Pancreas (tissue), 10 donors: ENCODE data around the gene CCDC92B. TPM values are rescaled to one million over a fixed set of nuclear protein-coding genes. Genes with fewer than 3 reads are reported as not detected.

Experiments used
- ATAC-seq, 4 donors: fragments of 200-7000 bp; cut with Tn5 transposase; one replicate each; pipeline versions ENCODE4 v1.8.0 to v1.9.1; 2020; ENCODE audit warnings: mild to moderate bottlenecking in 4 of 4, moderate library complexity in 4 of 4
- DNase-seq, 6 donors: peaks; one replicate each; pipeline ENCODE4 v3.0.0-alpha.2; 2020
- FAIRE-seq: peaks from 2 replicates; lab custom pipeline; 2012; peaks lifted over from hg19 to GRCh38; lab: Jason Lieb, UNC
- H3K27ac ChIP-seq, 4 donors: fragments of 200-600 bp; sonication (generic); 1 replicate in 3 of 4; 2 replicates in 1 of 4; pipeline versions ENCODE4 v1.5.0 to v1.8.0; 2020
- H3K27me3 ChIP-seq, 4 donors: fragments of 200-600 bp; one replicate each; pipeline ENCODE4 v1.8.0; 2021
- H3K36me3 ChIP-seq, 3 donors: fragments of 200-600 bp; sonication (generic) in 1 of 3; one replicate each; pipeline versions ENCODE4 v1.5.0 to v1.8.0; 2020 to 2021
- H3K4me1 ChIP-seq, 3 donors: fragments of 200-600 bp; one replicate each; pipeline ENCODE4 v1.8.0; 2021
- H3K4me3 ChIP-seq, 4 donors: fragments of 200-600 bp; sonication (generic) in 2 of 4; one replicate each; pipeline versions ENCODE4 v1.5.0 to v1.8.0; 2020 to 2021
- H3K9me3 ChIP-seq, 4 donors: fragments of 200-600 bp; one replicate each; pipeline ENCODE4 v1.8.0; 2021
- WGBS, 2 donors: extraction: QIAGEN DNeasy Blood & Tissue Kit; methylation state at CpG; one replicate each; pipeline ENCODE4 v1.1.7; 2013; 5-methylcytosine and 5-hydroxymethylcytosine counted together
- intact Hi-C, 3 donors: fragments of 100-400 bp; cut with DNase I; formaldehyde crosslinking; loops; one replicate each; pipeline versions ENCODE4 v1.11.1 to v1.14.2; 2022
- polyA plus RNA-seq, 2 donors: library from polyadenylated mRNA; stranded (reverse); fragments of 200-250 nt; gene quantifications; one replicate each; pipeline ENCODE4 v1.2.3, GENCODE V29; 2013
- total RNA-seq, 6 donors: library from RNA; stranded (reverse); fragmentation: NEBNext Ultra II Directional in 4 of 6; extraction: Animal tissue kit (Norgen Biotek cat#: 25700) in 4 of 6; gene quantifications; one replicate each; pipeline versions ENCODE4 v1.2.1 to v1.2.4, GENCODE V29; 2021 to 2023
- TF ChIP-seq, protein P1 (sequence below), 4 donors: fragments of 200-600 bp; sonication (generic) in 3 of 4; IDR thresholded peaks; one replicate each; pipeline versions ENCODE4 v1.5.0 to v1.8.0; 2021; ENCODE audit warnings: antibody characterized with exemption in 4 of 4
- donor health status: healthy with polysubstance abuse.
- donor health status: DM: no; HTN: no; CAD: no; lungs with moderate emphysema.
- donor health status: DM: no; HTN: no; CAD: no.
- donor health status: control.
- donor health status: control.
- donor health status: Bipolar disorder and iron deficiency.
- donor health status: DM: yes; HTN: yes; CAD: no.
- donor health status: DM: no; HTN: no; CAD: no.
- donor health status: DM: no; HTN: no; CAD: no.
- donor health status: DM: yes; HTN: yes; CAD: no.

The CCDC92B gene
- total and polyA plus RNA-seq, 8 donors, result 0.19 to 4.6 (median 0.69) TPM

DNA sequence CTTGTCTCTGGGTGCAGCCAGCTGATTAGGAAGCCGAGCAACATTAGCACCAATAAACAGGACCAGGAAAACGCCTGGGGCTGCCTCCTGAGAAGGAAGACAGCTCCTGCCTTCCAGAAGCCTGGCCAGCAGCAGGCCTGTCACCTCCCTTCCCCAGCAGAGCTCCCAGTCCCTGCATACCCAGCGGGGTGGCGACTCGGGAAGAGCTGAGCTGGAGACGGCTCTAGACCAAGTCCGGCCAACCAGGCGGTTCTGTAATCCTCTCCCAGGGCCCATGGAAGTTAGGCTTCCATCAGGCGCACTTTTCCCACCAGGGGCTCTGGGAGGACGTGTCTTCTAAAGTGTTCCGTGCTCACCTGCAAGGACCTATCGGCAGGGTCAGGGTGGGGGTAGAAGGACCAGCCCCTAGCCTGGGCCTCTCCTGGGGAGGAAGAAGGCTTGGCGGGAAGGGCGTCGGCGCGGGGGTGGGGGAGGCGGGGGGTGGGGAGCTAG is 25.9 kb downstream of the CCDC92B start:
- Histone ChIP-seq H3K4me3 (peak overlapping the region in 1 of 4 donors; percentile 14), H3K27me3 (peaks cover 0 to 4% (median 0%) of the 10 kb centered on the region in 4 donors), H3K36me3 (no peaks in the 10 kb centered on the region), H3K9me3 (no peaks in the 10 kb centered on the region), H3K27ac (no peak overlapping the region), H3K4me1 (no peaks in the 10 kb centered on the region)
- ATAC-seq (no peak), DNase-seq (no peak), FAIRE-seq (no peak)
- TF ChIP-seq, protein P1, sequence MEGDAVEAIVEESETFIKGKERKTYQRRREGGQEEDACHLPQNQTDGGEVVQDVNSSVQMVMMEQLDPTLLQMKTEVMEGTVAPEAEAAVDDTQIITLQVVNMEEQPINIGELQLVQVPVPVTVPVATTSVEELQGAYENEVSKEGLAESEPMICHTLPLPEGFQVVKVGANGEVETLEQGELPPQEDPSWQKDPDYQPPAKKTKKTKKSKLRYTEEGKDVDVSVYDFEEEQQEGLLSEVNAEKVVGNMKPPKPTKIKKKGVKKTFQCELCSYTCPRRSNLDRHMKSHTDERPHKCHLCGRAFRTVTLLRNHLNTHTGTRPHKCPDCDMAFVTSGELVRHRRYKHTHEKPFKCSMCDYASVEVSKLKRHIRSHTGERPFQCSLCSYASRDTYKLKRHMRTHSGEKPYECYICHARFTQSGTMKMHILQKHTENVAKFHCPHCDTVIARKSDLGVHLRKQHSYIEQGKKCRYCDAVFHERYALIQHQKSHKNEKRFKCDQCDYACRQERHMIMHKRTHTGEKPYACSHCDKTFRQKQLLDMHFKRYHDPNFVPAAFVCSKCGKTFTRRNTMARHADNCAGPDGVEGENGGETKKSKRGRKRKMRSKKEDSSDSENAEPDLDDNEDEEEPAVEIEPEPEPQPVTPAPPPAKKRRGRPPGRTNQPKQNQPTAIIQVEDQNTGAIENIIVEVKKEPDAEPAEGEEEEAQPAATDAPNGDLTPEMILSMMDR (IDR thresholded peaks at IDR 0.05), result no peak
- 50 to 62% methylated on average over 17 to 18 of the region's 18 CpGs for WGBS, 2 donors
- intact Hi-C loops, result no loop called here

GRCh38 chr17:2722611-2723010 is 26.8 kb downstream of the CCDC92B start:
- H3K36me3 ChIP-seq, result no peaks in the 10 kb centered on the region
- no peak for FAIRE-seq
- no peaks in the 10 kb centered on the region for H3K27me3 ChIP-seq
- intact Hi-C loops, result no loop called here
- H3K4me3 ChIP-seq, result no peak overlapping the region
- no peak for ATAC-seq
- H3K4me1 ChIP-seq, result no peaks in the 10 kb centered on the region
- TF ChIP-seq, protein P1 (IDR thresholded peaks at IDR 0.05), result no peak
- H3K9me3 ChIP-seq, result no peaks in the 10 kb centered on the region
- no peak overlapping the region for H3K27ac ChIP-seq
- no peak for DNase-seq
- 62 to 64% methylated on average over 10 of the region's 10 CpGs for WGBS, 2 donors

DNA sequence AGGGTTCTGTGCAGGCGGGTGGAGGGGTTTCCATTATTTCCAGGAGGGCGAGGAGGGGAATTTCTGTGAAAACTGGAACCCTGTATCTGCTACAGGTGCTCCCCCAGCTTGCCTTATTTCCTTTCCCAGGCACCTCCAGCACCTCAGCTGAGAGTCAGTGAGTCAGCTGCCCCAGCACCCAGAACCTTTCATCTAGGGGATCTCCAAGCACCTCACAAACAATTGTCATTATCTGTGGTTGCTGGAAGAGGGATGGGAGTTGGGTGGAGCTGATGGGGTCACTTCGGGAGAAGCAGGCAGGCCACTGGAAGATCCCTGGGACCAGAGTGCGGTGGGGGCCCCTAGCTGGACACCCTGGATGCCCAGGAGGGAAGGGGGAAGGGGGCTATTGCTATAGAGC is 27.8 kb downstream of the CCDC92B start:
- no peaks in the 10 kb centered on the region for H3K36me3 ChIP-seq
- intact Hi-C loops, result no loop called here
- H3K9me3 ChIP-seq, result no peaks in the 10 kb centered on the region
- H3K4me3 ChIP-seq, result no peak overlapping the region
- FAIRE-seq, result no peak
- H3K4me1 ChIP-seq, result no peaks in the 10 kb centered on the region
- 60 to 73% methylated on average over 4 of the region's 4 CpGs for WGBS, 2 donors
- ATAC-seq, result no peak
- TF ChIP-seq, protein P1 (IDR thresholded peaks at IDR 0.05), result no peak
- H3K27ac ChIP-seq, result no peak overlapping the region
- no peaks in the 10 kb centered on the region for H3K27me3 ChIP-seq
- no peak for DNase-seq

DNA sequence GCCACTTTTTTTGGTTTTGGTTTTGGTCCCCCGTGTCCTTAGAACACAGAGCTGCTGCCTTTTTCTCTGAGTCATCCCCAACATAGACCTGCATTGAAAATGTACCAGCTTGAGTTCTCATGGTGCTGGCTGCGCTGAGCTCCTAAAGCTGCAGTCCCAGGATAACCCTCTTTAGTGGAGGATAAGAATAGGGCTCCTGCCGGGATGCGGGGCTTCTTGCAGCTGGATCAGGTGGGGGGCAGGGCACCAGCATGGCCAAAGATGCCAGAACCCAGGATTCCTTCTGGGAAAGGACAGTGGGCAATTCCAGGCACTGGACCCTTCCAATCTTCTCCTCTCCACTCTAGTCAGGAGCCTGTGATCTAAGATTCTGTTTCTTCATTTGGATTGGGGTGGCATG is 29.6 kb downstream of the CCDC92B start:
- DNase-seq, result no peak
- 66 to 71% methylated on average over 4 of the region's 4 CpGs for WGBS, 2 donors
- no peak overlapping the region for H3K27ac ChIP-seq
- no peak overlapping the region for H3K4me3 ChIP-seq
- no peaks in the 10 kb centered on the region for H3K4me1 ChIP-seq
- no peaks in the 10 kb centered on the region for H3K36me3 ChIP-seq
- FAIRE-seq, result no peak
- intact Hi-C loops, result no loop called here
- TF ChIP-seq, protein P1 (IDR thresholded peaks at IDR 0.05), result no peak
- no peaks in the 10 kb centered on the region for H3K9me3 ChIP-seq
- no peaks in the 10 kb centered on the region for H3K27me3 ChIP-seq
- no peak for ATAC-seq

GRCh38 chr17:2718150-2718938 is 31.1 kb downstream of the CCDC92B start:
- H3K27me3 ChIP-seq, result no peaks in the 10 kb centered on the region
- no peaks in the 10 kb centered on the region for H3K36me3 ChIP-seq
- H3K4me1 ChIP-seq, result no peaks in the 10 kb centered on the region
- H3K4me3 ChIP-seq, result no peak overlapping the region
- intact Hi-C loops, result no loop called here
- no peaks in the 10 kb centered on the region for H3K9me3 ChIP-seq
- no peak overlapping the region for H3K27ac ChIP-seq
- ATAC-seq, result no peak
- TF ChIP-seq, protein P1 (IDR thresholded peaks at IDR 0.05), result no peak
- WGBS, 2 donors, result 72 to 77% methylated on average over 13 of the region's 13 CpGs
- DNase-seq, result no peak
- FAIRE-seq, result no peak
